HepG2 (cell line): ENCODE measurements around the gene C19orf47. TPM values are rescaled to one million over a fixed set of nuclear protein-coding genes. Genes with fewer than 3 reads are reported as not detected.

ENCODE experiments used
- ATAC-seq: fragments of 200-7000 bp; cut with Tn5 transposase; 3 replicates; pipeline ENCODE4 v1.9.1; 2020; ENCODE audit warnings: mild to moderate bottlenecking, moderate library complexity
- BruUV-seq: library from RNA; stranded (reverse); fragments of 400-500 nt; replicated peaks from 2 replicates; lab custom pipeline; 2021; lab: Mats Ljungman, UMichigan
- CTCF ChIA-PET: fragments of 300-600 bp; formaldehyde crosslinking; extraction: SDS; loops from one replicate; lab custom pipeline; 2021; ENCODE audit warnings: low total read pairs, inconsistent platforms, low intra/inter-chr PET ratio; lab: Yijun Ruan, JAX
- POLR2A ChIA-PET: fragments of 350-600 bp; sonication (Branson Sonifier 250); formaldehyde crosslinking; loops from one replicate; lab custom pipeline; 2020; ENCODE audit warnings: antibody characterized with exemption, inconsistent platforms; lab: Yijun Ruan, JAX
- DNase-seq: peaks from one replicate; pipeline ENCODE4 v3.0.0-alpha.2; 2015; ENCODE audit warnings: low spot score
- FAIRE-seq: peaks from 3 replicates; lab custom pipeline; 2011; peaks lifted over from hg19 to GRCh38; lab: Jason Lieb, UNC
- H2AFZ ChIP-seq: one replicate; pipeline ENCODE4 v1.6.1; 2011; ENCODE audit warnings: low read length, inconsistent platforms
- H3K27ac ChIP-seq: fragments of 300-600 bp; 3 replicates; pipeline ENCODE4 v1.8.0; 2011; ENCODE audit warnings: mixed run types, mild to moderate bottlenecking, mixed read lengths, low read length, inconsistent platforms; ENCODE audit not compliant: insufficient read depth; ENCODE audit errors: extremely low read length
- H3K27me3 ChIP-seq, 2 experiments: fragments of 200-600 bp in 1 of 2; 2 replicates in 1 of 2; 3 replicates in 1 of 2; pipeline versions ENCODE4 v1.6.0 to v1.8.0; 2011; ENCODE audit warnings: low read length in 2 of 2, mild to moderate bottlenecking in 2 of 2, moderate library complexity in 2 of 2, inconsistent platforms in 1 of 2; ENCODE audit not compliant: insufficient read depth in 2 of 2, control insufficient read depth in 1 of 2
- H3K36me3 ChIP-seq, 2 experiments: fragments of 200-600 bp in 1 of 2; replicated peaks in 1 of 2; 2 replicates in 1 of 2; 3 replicates in 1 of 2; pipeline versions ENCODE4 v1.5.1 to v1.8.0; 2011; ENCODE audit warnings: low read length in 2 of 2, inconsistent platforms in 1 of 2; ENCODE audit not compliant: insufficient read depth in 2 of 2, control insufficient read depth in 1 of 2
- H3K4me1 ChIP-seq: 2 replicates; pipeline ENCODE4 v1.5.1; 2012; ENCODE audit warnings: low read length, inconsistent platforms; ENCODE audit not compliant: insufficient read depth
- H3K4me2 ChIP-seq: 2 replicates; pipeline ENCODE4 v1.6.0; 2011; ENCODE audit warnings: low read depth, low read length, inconsistent platforms
- H3K4me3 ChIP-seq, 3 experiments: fragments of 200-600 bp in 1 of 3; sonication (generic), shearing (Covaris generic) in 1 of 3; replicated peaks in 1 of 3; 2 replicates each; pipeline ENCODE4 v1.5.1; 2011 to 2016; ENCODE audit warnings: low read length in 3 of 3, inconsistent platforms in 2 of 3, low read depth in 2 of 3, mild to moderate bottlenecking in 2 of 3, control low read depth in 1 of 3, mixed read lengths in 1 of 3; ENCODE audit not compliant: insufficient read depth in 1 of 3
- H3K79me2 ChIP-seq: one replicate; pipeline ENCODE4 v1.6.1; 2011; ENCODE audit warnings: low read length, inconsistent platforms; ENCODE audit not compliant: insufficient read depth
- H3K9ac ChIP-seq: 2 replicates; pipeline ENCODE4 v1.6.0; 2011; ENCODE audit warnings: mild to moderate bottlenecking, low read depth, low read length, inconsistent platforms; ENCODE audit not compliant: insufficient read depth
- H3K9me3 ChIP-seq: 2 replicates; pipeline ENCODE4 v1.5.1; 2012; ENCODE audit warnings: mild to moderate bottlenecking, low read length
- H4K20me1 ChIP-seq: 2 replicates; pipeline ENCODE4 v1.6.0; 2011; ENCODE audit warnings: inconsistent platforms, mild to moderate bottlenecking, low read length, moderate library complexity; ENCODE audit not compliant: insufficient read depth
- AGO1 ChIP-seq: fragments of 200-400 bp; formaldehyde crosslinking; IDR thresholded peaks from 2 replicates; pipeline ENCODE4 v1.6.1; 2017; ENCODE audit warnings: mild to moderate bottlenecking, low read depth, low read length, moderate library complexity; ENCODE audit not compliant: poor library complexity, severe bottlenecking
- NR1H2 ChIP-seq: sonication (generic); formaldehyde crosslinking; IDR thresholded peaks from 2 replicates; pipeline ENCODE4 v1.8.1; 2022; ENCODE audit warnings: low read depth, missing genetic modification reagents, borderline replicate concordance
- SMC3 ChIP-seq: IDR thresholded peaks from 2 replicates; pipeline ENCODE4 v1.6.1; 2011; ENCODE audit warnings: low read length, improper control_type of control experiment
- ZNF333 ChIP-seq: sonication (generic); formaldehyde crosslinking; IDR thresholded peaks from 2 replicates; pipeline ENCODE4 v1.4.0; 2020; ENCODE audit warnings: mild to moderate bottlenecking, missing genetic modification reagents, borderline replicate concordance
- ZNF34 ChIP-seq: sonication (generic); formaldehyde crosslinking; IDR thresholded peaks from 2 replicates; pipeline ENCODE4 v1.4.0; 2020; ENCODE audit warnings: mild to moderate bottlenecking, missing genetic modification reagents, borderline replicate concordance
- ZNF563 ChIP-seq: sonication (generic); formaldehyde crosslinking; IDR thresholded peaks from 2 replicates; pipeline ENCODE4 v1.8.0; 2022; ENCODE audit warnings: mild to moderate bottlenecking, moderate library complexity, missing genetic modification reagents
- WGBS: methylation state at CpG from one replicate; pipeline ENCODE4 v1.1.6; 2017; ENCODE audit warnings: low lambda C conversion rate; 5-methylcytosine and 5-hydroxymethylcytosine counted together
- in situ Hi-C: cut with HindIII; loops from 2 replicates; pipeline ENCODE4 v1.10.0; 2017; ENCODE audit warnings: low pct_unique_long_range_greater_than_20kb; ENCODE audit not compliant: extremely low pct_ligation_motif_present
- intact Hi-C: fragments of 100-400 bp; cut with micrococcal nuclease; formaldehyde crosslinking; loops from one replicate; pipeline ENCODE4 v1.10.0; 2022; ENCODE audit not compliant: unreplicated experiment
- polyA plus RNA-seq, 8 experiments: library from polyadenylated mRNA; depleted of rRNA in 3 of 8; stranded (reverse) in 7 of 8; unstranded in 1 of 8; fragments of >200 nt; fragmentation: Illumina TruSeq in 4 of 8; extraction: Trizol in 4 of 8; gene quantifications; 2 replicates each; pipeline versions ENCODE4 v1.2.1 to v1.2.3, GENCODE V29; 2011 to 2016; ENCODE audit warnings: low read depth in 4 of 8, missing spikeins in 1 of 8, mixed read lengths in 1 of 8; ENCODE audit not compliant: insufficient read depth in 1 of 8
- total RNA-seq, 5 experiments: library from RNA; depleted of rRNA; stranded (reverse); fragments of >200 nt; fragmentation: Illumina TruSeq; extraction: Trizol; gene quantifications; 2 replicates each; pipeline ENCODE4 v1.2.3, GENCODE V29; 2016; ENCODE audit warnings: low read depth in 1 of 5
- TF ChIP-seq, protein P1 (sequence below): sonication (generic); formaldehyde crosslinking; IDR thresholded peaks from 2 replicates; pipeline ENCODE4 v1.4.0; 2020; ENCODE audit warnings: low read depth, missing genetic modification reagents
- TF ChIP-seq, protein P2 (sequence below): sonication (generic); formaldehyde crosslinking; IDR thresholded peaks from 2 replicates; pipeline ENCODE4 v1.8.1; 2023; ENCODE audit warnings: mild to moderate bottlenecking, moderate library complexity, missing genetic modification reagents
- TF ChIP-seq, protein P3 (sequence below): sonication (generic); formaldehyde crosslinking; IDR thresholded peaks from 2 replicates; pipeline ENCODE4 v1.5.0; 2020; ENCODE audit warnings: mild to moderate bottlenecking, missing genetic modification reagents

The C19orf47 gene
- total and polyA plus RNA-seq, 2 of the 13 experiments (the other 11 are each of a cell fraction or from before 2014, with no cell fraction given), result 8.1 to 10.6 TPM

DNA sequence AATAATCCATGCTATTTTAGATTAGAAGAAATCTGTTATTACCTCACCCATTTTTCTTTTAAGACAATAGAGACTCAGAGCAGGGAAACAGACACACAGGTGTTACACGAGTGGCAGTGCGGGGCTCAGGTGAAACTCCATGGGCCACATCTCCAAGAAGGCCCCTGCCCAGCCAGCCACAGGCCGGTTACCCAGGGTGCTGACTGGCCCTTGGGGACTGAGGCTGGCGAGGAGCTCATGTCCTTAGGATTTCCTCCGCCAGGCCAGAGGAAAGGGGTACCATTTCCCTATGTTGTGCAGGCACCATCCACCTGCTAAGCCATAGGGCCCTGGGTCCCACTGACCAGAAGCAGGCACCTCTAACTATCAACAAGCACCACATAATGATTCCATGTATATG lies 10.6 kb downstream of the C19orf47 start:
- H3K27ac ChIP-seq, result no peak overlapping the region
- no peak for ATAC-seq
- intact Hi-C loops, result no loop called here
- H3K9ac ChIP-seq, result no peak overlapping the region
- no peak for DNase-seq
- no peak overlapping the region for H2AFZ ChIP-seq
- BruUV-seq, result no TSS peak
- no peak for FAIRE-seq
- H3K79me2 ChIP-seq, result peaks cover 4% of the 10 kb centered on the region
- H3K4me2 ChIP-seq, result no peak overlapping the region
- no peaks in the 10 kb centered on the region for H3K9me3 ChIP-seq
- in situ Hi-C loops, result no loop called here
- H3K4me1 ChIP-seq, result no peaks in the 10 kb centered on the region
- no peaks in the 10 kb centered on the region for H4K20me1 ChIP-seq
- POLR2A ChIA-PET, result no interaction called here
- CTCF ChIA-PET, result no interaction called here
- TF ChIP-seq ZNF34 (CRISPR knock-in tag) (no peak), ZNF333 (no peak), NR1H2 (CRISPR knock-in tag) (no peak), SMC3 (no peak), ZNF563 (CRISPR knock-in tag) (no peak), AGO1 (no peak)
- TF ChIP-seq, protein P1, sequence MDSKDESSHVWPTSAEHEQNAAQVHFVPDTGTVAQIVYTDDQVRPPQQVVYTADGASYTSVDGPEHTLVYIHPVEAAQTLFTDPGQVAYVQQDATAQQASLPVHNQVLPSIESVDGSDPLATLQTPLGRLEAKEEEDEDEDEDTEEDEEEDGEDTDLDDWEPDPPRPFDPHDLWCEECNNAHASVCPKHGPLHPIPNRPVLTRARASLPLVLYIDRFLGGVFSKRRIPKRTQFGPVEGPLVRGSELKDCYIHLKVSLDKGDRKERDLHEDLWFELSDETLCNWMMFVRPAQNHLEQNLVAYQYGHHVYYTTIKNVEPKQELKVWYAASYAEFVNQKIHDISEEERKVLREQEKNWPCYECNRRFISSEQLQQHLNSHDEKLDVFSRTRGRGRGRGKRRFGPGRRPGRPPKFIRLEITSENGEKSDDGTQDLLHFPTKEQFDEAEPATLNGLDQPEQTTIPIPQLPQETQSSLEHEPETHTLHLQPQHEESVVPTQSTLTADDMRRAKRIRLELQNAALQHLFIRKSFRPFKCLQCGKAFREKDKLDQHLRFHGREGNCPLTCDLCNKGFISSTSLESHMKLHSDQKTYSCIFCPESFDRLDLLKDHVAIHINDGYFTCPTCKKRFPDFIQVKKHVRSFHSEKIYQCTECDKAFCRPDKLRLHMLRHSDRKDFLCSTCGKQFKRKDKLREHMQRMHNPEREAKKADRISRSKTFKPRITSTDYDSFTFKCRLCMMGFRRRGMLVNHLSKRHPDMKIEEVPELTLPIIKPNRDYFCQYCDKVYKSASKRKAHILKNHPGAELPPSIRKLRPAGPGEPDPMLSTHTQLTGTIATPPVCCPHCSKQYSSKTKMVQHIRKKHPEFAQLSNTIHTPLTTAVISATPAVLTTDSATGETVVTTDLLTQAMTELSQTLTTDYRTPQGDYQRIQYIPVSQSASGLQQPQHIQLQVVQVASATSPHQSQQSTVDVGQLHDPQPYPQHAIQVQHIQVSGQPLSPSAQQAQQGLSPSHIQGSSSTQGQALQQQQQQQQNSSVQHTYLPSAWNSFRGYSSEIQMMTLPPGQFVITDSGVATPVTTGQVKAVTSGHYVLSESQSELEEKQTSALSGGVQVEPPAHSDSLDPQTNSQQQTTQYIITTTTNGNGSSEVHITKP (CRISPR knock-in tag), result no peak
- TF ChIP-seq, protein P2, sequence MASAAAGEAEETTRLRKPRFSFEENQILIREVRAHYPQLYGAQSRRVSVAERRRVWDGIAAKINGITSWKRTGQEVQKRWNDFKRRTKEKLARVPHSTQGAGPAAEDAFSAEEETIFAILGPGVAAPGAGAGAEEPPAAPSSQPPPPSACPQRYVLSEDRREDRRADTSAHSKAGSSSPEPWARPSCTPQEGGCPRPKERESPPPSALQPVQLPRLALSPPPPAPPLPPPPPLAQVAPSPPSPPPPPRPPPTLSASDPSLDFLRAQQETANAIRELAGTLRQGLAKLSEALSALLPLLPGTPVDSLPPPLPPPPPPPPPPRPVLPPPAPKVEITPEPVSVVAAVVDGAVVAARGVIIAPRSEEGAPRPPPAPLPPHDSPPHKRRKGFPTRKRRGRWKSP (CRISPR knock-in tag), result no peak
- TF ChIP-seq, protein P3, sequence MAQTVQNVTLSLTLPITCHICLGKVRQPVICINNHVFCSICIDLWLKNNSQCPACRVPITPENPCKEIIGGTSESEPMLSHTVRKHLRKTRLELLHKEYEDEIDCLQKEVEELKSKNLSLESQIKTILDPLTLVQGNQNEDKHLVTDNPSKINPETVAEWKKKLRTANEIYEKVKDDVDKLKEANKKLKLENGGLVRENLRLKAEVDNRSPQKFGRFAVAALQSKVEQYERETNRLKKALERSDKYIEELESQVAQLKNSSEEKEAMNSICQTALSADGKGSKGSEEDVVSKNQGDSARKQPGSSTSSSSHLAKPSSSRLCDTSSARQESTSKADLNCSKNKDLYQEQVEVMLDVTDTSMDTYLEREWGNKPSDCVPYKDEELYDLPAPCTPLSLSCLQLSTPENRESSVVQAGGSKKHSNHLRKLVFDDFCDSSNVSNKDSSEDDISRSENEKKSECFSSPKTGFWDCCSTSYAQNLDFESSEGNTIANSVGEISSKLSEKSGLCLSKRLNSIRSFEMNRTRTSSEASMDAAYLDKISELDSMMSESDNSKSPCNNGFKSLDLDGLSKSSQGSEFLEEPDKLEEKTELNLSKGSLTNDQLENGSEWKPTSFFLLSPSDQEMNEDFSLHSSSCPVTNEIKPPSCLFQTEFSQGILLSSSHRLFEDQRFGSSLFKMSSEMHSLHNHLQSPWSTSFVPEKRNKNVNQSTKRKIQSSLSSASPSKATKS (CRISPR knock-in tag), result no peak
- H3K4me3 ChIP-seq, result no peak overlapping the region
- H3K36me3 ChIP-seq, result peaks cover 5 to 32% of the 10 kb centered on the region in 2 experiments
- no peaks in the 10 kb centered on the region for H3K27me3 ChIP-seq
- 100% methylated on average over 4 of the region's 5 CpGs for WGBS
